Measurements from ENCODE around the gene ABHD2. TPM values are rescaled to one million over a fixed set of nuclear protein-coding genes. Genes with fewer than 3 reads are reported as not detected.
"Not testable (repeated sequence)": the region's sequence is repeated elsewhere in the genome, so short reads cannot be mapped to it uniquely, and the experiment has no call there.

The ABHD2 gene, protein sequence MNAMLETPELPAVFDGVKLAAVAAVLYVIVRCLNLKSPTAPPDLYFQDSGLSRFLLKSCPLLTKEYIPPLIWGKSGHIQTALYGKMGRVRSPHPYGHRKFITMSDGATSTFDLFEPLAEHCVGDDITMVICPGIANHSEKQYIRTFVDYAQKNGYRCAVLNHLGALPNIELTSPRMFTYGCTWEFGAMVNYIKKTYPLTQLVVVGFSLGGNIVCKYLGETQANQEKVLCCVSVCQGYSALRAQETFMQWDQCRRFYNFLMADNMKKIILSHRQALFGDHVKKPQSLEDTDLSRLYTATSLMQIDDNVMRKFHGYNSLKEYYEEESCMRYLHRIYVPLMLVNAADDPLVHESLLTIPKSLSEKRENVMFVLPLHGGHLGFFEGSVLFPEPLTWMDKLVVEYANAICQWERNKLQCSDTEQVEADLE
- 10 to 100 TPM; 30.4 to 35.8 (median 32.3) TPM for polyA plus RNA-seq (ENCODE audit: insufficient read length in 4 of 4)

DNA sequence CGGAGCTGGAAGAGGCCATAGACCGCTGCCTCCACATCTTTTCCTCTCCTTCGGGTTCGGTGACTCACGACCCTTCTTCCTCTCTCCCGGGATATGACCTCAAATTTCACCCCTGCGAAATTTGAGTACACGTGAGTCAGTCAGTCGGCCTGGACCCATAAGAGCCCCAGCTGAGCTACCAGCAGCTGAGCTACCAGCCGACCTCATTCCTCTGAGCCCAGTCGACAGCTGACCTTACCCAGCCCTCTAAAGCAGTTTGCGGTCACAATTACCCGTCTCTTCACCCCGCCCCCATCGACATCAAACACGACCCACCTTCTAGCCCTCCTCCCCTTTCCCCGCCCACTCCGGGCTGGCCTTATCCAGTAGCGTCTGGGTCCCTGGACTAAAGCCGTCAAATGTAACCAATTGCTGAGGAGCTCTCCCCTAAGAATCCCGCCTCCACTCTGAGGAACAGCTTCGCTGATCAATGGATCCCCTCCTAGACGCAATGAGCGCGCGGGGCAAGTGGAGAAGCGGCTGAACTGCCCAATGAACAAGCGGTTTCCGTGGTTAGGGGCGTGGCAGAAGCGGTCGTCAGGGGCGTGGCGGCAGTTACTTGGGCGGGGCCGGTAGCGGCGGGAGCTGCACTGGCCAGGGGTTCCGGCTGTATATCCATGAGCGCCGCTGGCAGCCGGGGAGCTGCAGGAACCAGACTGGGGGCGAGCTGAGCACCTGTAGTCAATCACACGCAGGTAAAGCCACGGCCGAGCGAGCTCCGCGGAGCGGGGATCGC, at the start of gene ABHD2:
Gene ABHD2, plus strand, starts transcription at position 627 of the 775 bp plus-strand sequence. CDS start 27,872 bp downstream, outside the sequence.
- peak; percentile 93 to 100 (median 99) for DNase-seq (ENCODE audit: low read depth in 4 of 4, low spot score in 3 of 4)

DNA sequence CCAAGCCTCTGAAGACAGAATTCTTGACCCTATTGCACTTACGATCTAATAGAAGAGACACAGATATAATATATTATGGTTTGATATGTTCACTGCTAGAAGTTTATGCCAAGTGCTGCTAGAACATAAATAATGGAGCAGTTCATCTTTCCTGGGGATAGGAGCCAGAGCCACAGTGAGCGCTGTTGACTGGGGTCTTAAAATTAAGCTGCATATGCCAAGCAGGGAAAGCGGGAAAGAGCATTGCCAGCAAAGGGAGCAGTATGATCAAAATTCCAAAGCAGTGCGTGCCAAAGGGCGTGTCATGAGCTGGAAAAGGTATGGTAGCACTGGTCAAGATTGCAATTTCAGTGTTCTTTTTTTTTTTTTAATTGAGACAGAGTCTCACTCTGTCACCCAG, 49.1 kb upstream of the ABHD2 start:
- DNase-seq (ENCODE audit: low read depth in 4 of 4, low spot score in 3 of 4), result no peak

DNA sequence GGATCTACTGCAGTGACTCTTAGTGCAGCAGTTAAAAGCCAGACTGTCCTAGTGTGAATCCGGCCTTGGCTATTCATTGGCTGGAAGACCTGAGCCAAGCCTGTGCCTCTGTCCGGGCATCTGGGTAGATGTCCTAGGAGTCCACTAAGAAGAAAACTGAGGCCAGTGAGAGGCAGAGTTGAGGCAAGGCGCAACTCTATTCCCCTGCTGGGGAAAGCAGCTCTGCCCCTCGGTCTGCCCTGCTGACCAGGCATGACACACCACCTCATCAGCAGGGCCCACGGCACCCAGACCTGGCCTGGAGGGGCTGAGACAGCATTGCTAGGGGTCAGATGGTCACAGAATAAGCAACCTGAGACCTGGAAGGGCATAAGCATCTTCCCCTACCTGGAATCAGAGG, 46.7 kb upstream of the ABHD2 start:
- DNase-seq (ENCODE audit: low read depth in 4 of 4, low spot score in 3 of 4), result no peak

DNA sequence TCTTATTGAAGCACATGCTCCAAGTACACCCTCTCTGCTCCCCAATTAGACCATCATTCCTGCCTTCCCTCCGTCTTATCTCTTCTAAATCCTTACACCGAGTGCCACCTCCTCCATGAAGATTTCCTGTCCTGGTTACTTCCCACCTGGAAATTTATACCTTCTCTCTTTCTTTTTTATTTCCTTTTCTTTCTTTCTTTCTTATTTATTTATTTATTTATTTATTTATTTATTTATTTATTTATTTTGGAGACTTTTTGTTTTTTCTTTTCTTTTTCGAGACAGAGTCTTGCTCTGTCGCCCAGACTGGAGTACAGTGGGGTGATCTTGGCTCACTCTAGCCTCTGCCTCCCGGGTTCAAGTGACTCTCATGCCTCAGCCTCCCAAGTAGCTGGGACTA, 45.9 kb upstream of the ABHD2 start:
- no peak for DNase-seq (ENCODE audit: low read depth in 4 of 4, low spot score in 3 of 4)

- DNase-seq (ENCODE audit: low read depth in 4 of 4, low spot score in 3 of 4), result no peak
These were observed 44.9 kb upstream of the ABHD2 start for GRCh38 chr15:89043031-89044002.

DNA sequence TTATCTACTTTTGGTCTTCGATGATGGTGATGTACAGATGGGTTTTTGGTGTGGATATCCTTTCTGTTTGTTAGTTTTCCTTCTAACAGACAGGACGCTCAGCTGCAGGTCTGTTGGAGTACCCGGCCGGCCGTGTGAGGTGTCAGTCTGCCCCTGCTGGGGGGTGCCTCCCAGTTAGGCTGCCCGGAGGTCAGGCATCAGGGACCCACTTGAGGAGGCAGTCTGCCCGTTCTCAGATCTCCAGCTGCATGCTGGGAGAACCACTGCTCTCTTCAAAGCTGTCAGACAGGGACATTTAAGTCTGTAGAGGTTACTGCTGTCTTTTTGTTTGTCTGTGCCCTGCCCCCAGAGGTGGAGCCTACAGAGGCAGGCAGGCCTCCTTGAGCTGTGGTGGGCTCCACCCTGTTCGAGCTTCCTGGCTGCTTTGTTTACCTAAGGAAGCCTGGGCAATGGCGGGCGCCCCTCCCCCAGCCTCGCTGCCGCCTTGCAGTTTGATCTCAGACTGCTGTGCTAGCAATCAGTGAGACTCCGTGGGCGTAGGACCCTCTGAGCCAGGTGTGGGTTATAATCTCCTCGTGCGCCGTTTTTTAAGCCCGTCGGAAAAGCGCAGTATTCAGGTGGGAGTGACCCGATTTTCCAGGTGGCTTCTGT, 39.1 kb upstream of the ABHD2 start:
- DNase-seq (ENCODE audit: low read depth in 4 of 4, low spot score in 3 of 4), result not testable (repeated sequence)

GRCh38 chr15:89051875-89052274, 36.4 kb upstream of the ABHD2 start:
- DNase-seq (ENCODE audit: low read depth in 4 of 4, low spot score in 3 of 4), result peak in 2 of 4 donors; percentile 20 to 38

- no peak for DNase-seq (ENCODE audit: low read depth in 4 of 4, low spot score in 3 of 4)
These were observed 35.8 kb upstream of the ABHD2 start for GRCh38 chr15:89052474-89052873.

DNA sequence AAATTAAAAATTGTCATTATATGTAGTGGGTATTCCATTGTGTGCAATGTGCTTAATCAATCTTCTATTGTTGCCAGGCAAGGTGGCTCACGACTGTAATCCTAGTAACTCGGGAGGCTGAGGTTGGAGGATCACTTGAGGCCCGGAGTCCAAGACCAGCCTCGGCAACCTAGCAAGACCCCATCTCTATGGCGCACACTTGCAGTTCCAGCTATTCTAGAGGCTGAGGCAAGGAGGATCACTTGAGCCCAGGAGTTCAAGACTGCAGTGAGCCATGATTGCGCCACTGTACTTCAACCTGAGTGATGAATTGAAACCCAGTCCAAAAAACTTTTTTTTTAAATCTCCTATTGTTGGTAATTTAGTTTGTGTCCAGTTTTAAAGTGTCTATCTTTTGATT, 33.4 kb upstream of the ABHD2 start:
- no peak for DNase-seq (ENCODE audit: low read depth in 4 of 4, low spot score in 3 of 4)

DNA sequence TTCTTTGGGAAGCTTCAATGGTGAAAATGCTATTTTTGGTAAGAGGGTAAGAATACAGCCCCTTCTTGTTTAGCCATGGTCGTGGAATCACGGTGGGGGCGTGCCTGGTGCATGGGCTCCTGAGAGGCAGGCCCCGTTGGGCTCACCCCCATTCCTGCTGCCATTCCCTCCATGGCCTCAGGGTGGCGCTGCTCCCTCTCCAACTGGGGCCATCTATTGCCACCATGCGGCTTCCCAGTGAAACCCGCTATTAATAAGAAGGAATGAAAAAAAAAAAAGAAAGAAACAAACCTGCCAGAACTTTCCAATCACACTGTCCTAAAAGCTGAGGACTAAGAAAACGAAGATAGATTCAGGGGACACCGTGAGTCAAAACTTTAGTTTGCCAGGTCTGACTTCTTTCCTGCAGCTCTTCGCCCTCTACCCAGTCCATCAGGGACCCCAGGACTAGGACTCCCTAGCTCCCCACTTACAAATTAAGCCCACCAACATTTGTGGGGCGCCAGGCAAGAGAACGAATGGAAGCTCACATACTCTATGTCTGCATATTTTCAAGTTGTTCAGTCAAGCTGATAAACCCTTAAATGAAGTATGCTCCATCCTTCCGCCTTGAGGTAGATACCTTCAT, 30.6 kb upstream of the ABHD2 start:
- peak; percentile 41 to 58 (median 52) for DNase-seq (ENCODE audit: low read depth in 4 of 4, low spot score in 3 of 4)

GRCh38 chr15:89058376-89058775, 29.9 kb upstream of the ABHD2 start:
- no peak for DNase-seq (ENCODE audit: low read depth in 4 of 4, low spot score in 3 of 4)

DNA sequence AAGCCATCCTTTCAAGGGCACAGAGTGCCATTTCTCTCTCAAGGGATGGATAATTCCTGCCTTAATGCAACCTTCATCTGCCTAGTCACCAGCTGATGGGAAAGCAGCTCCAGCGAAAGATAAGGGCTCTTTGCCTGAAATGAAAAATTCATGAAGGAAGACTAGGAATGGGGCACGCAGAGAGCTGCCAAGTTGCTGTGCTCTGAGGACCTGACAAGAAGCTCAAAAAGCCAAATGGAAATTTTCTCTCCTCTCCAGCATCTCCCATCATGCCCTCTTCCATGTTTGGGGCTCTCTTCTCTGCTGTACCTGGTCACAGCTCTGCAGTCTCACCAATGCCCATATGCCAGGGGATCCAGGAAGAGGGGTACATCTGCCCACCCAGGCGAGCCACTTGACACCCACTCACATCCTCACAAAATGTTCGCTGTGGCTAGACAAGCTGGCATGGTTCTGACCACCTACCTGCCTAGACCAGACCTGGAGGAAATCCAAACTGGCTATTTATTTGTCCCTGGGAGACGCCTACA, 29.3 kb upstream of the ABHD2 start:
- DNase-seq (ENCODE audit: low read depth in 4 of 4, low spot score in 3 of 4), result no peak

DNA sequence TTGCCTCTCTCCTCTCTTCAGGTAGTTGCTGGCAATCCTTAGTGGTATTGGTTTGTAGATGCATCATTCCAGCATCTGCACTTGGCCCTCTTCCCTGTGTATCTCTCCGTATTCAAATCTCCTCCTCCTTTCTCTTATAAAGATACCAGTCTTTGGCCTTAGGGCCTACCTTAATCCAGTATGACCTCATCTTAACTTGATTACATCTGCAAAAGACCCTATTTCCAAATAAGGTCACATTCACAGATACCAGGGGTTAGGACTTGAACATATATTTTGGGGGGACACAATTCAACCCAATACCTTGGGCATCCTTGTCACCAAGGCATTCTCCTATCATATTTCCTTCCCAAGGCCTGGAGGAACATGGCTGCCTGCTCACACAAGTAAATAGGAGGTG, 22.0 kb upstream of the ABHD2 start:
- no peak for DNase-seq (ENCODE audit: low read depth in 4 of 4, low spot score in 3 of 4)

GRCh38 chr15:89067751-89068150, 20.5 kb upstream of the ABHD2 start:
- DNase-seq (ENCODE audit: low read depth in 4 of 4, low spot score in 3 of 4), result no peak

DNA sequence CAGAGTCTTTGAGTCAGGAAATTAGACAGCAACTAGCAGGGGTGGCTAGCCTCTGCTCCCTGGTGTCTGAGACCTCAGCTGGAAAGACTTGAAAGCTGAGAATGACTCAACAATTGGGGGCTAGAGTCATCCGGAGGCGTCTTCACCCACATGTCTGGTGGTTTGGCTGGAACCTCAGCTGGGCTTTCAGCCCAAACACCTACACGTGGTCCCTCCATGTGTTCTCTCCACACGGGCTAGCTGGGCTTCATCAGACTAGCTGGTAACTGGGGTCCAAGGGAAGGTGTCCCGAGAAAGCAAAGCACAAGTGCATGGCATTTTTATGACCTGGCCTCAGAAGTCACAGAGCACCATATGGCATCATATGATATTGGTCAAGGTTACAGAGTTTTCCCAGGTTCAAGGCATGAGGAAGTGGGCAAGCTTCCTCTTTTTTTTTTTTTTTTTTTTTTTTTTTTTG, 19.9 kb upstream of the ABHD2 start:
- no peak for DNase-seq (ENCODE audit: low read depth in 4 of 4, low spot score in 3 of 4)

- DNase-seq (ENCODE audit: low read depth in 4 of 4, low spot score in 3 of 4), result no peak
These were observed 17.8 kb upstream of the ABHD2 start for GRCh38 chr15:89070197-89071124.

DNA sequence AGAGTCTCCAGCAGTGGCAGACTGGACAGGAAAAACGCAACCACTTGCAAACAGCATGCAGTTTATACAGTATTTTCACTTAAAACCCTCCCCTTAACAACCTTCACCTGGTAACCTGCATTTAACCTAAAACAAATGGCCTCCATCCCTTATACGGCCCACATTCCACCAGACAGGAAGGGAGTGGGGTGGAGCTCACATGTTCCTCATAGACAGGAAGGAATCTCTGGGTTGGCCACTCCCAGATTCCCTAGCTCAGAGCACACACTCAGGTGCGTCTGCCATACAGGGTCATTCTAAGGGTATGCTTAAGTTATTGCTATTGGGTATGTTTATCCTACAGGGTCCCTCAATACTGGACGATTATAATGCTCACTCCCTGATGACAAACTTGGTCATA, 16.8 kb upstream of the ABHD2 start:
- DNase-seq (ENCODE audit: low read depth in 4 of 4, low spot score in 3 of 4), result no peak

DNA sequence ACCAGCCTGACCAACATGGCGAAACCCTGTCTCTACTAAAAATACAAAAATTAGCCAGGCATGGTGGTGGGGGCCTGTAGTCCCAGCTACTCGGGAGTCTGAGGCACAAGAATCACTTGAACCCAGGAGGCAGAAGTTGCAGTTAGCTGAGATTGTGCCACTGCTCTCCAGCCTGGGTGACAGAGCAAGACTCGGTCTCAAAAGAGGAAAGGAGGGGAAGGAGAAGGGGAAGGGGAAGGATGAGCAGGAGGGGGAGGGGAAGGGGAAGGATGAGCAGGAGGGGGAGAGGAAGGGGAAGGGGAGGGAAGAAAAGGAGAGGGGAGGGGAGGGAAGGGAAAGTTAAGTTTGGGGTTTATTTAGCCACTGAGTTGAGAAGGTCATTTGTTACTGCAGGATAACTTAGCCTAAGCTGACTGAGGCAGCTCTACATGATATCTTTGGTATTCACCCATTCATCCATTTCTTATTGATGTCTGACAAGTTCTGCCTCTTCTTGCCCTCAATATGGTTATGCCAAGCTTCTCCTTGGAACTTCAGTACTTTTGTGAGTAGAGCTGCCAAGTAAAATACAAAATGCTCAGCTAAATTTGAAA, 15.9 kb upstream of the ABHD2 start:
- DNase-seq (ENCODE audit: low read depth in 4 of 4, low spot score in 3 of 4), result no peak

All from right renal pelvis (tissue), 4 donors.